ENCODE results near the gene DAPK1. TPM values are rescaled to one million over a fixed set of nuclear protein-coding genes. Genes with fewer than 3 reads are reported as not detected.
A peak's percentile ranks its signal among the peaks of the same experiment; 100 is the strongest.

Gene DAPK1
- total and polyA plus RNA-seq, 4 donors: 33.0 to 301 (median 94.1) TPM

DNA sequence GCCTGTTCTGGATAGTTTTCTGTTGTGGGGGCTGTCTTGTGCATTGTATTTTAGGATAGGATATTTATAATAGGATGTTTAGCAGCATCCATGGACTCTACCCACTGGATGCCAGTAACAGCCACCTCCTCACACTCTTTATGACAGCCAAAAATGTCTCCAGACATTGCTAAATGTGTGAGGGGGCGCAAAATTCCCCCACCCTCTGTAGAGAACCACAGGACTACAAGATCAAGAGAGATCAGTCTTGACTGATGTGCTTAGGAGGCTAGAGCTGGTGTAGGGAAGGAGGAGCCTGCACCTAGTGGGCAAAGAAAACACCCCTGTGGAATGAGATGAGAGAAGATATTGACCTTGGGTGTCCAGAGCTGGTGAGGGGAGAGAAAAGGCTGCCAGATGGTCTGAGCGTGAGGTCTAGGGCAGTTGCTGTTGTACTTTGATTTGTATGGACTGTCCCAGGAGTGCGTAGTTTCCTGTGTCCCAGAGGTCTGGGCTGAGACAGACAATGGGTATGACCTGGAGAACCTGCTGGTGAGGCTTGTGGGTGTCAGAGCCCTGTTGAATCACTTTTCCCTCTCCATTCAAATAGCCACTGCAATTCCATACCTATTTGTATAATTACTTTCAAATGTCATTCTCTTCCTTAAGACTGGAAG, 16.3 kb downstream of the DAPK1 start:
- H3K27me3 ChIP-seq (ENCODE audit: control insufficient read depth in 3 of 3, insufficient read depth in 3 of 3, low read length in 2 of 3): no peaks in the 10 kb centered on the region
- H3K36me3 ChIP-seq (ENCODE audit: control insufficient read depth in 4 of 4, insufficient read depth in 4 of 4, low read length in 4 of 4): peaks cover 0 to 32% (median 15%) of the 10 kb centered on the region in 4 donors
- TF ChIP-seq, protein P1, sequence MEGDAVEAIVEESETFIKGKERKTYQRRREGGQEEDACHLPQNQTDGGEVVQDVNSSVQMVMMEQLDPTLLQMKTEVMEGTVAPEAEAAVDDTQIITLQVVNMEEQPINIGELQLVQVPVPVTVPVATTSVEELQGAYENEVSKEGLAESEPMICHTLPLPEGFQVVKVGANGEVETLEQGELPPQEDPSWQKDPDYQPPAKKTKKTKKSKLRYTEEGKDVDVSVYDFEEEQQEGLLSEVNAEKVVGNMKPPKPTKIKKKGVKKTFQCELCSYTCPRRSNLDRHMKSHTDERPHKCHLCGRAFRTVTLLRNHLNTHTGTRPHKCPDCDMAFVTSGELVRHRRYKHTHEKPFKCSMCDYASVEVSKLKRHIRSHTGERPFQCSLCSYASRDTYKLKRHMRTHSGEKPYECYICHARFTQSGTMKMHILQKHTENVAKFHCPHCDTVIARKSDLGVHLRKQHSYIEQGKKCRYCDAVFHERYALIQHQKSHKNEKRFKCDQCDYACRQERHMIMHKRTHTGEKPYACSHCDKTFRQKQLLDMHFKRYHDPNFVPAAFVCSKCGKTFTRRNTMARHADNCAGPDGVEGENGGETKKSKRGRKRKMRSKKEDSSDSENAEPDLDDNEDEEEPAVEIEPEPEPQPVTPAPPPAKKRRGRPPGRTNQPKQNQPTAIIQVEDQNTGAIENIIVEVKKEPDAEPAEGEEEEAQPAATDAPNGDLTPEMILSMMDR (IDR thresholded peaks at IDR 0.05; ENCODE audit: control extremely low read depth, extremely low read depth): no peak
- WGBS, 2 donors: 93 to 98% methylated on average over 3 of the region's 3 CpGs
- H3K4me3 ChIP-seq: no peak overlapping the region
- peaks cover 0 to 28% (median 19%) of the 10 kb centered on the region in 5 donors for H3K4me1 ChIP-seq (ENCODE audit: control insufficient read depth in 5 of 5, insufficient read depth in 5 of 5, low read length in 5 of 5)
- no peaks in the 10 kb centered on the region for H3K9me3 ChIP-seq (ENCODE audit: control insufficient read depth in 4 of 4, insufficient read depth in 3 of 4, low read length in 3 of 4)
- no peak for DNase-seq
- H3K9ac ChIP-seq (ENCODE audit: insufficient read depth in 1 of 2, low read length in 2 of 2): no peak overlapping the region
- ATAC-seq (ENCODE audit: insufficient read depth, low FRiP score): no peak
- H3K27ac ChIP-seq (ENCODE audit: low read depth in 1 of 2, low read length in 1 of 2): no peak overlapping the region

DNA sequence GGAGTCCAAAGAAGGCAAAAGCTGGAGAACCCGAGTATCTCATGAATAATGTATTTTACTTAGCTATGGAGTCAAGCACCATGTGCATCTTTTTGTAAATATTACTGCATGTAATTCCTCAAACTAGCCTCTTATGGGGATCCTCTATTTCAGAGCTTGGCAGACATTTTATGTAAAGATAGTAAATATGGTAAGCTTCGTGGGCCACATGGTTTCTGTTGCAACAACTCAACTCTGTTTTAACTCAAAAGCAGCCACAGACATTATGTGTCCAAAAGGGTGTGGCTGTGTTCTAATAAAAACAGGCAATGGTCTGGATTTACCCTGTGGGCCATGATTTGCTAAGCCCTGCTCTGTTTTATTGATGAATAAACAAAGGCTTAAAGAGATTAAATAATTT, 17.3 kb downstream of the DAPK1 start:
- peaks cover 0 to 34% (median 21%) of the 10 kb centered on the region in 5 donors for H3K4me1 ChIP-seq (ENCODE audit: control insufficient read depth in 5 of 5, insufficient read depth in 5 of 5, low read length in 5 of 5)
- H3K9ac ChIP-seq (ENCODE audit: insufficient read depth in 1 of 2, low read length in 2 of 2): no peak overlapping the region
- TF ChIP-seq, protein P1 (IDR thresholded peaks at IDR 0.05; ENCODE audit: control extremely low read depth, extremely low read depth): no peak
- DNase-seq: peak in 1 of 3 donors; percentile 55
- no peaks in the 10 kb centered on the region for H3K9me3 ChIP-seq (ENCODE audit: control insufficient read depth in 4 of 4, insufficient read depth in 3 of 4, low read length in 3 of 4)
- no peak for ATAC-seq (ENCODE audit: insufficient read depth, low FRiP score)
- 49 to 60% methylated on average over 2 of the region's 2 CpGs for WGBS, 2 donors
- no peak overlapping the region for H3K27ac ChIP-seq (ENCODE audit: low read depth in 1 of 2, low read length in 1 of 2)
- H3K4me3 ChIP-seq: no peak overlapping the region
- no peaks in the 10 kb centered on the region for H3K27me3 ChIP-seq (ENCODE audit: control insufficient read depth in 3 of 3, insufficient read depth in 3 of 3, low read length in 2 of 3)
- H3K36me3 ChIP-seq (ENCODE audit: control insufficient read depth in 4 of 4, insufficient read depth in 4 of 4, low read length in 4 of 4): peaks cover 0 to 28% (median 13%) of the 10 kb centered on the region in 4 donors

DNA sequence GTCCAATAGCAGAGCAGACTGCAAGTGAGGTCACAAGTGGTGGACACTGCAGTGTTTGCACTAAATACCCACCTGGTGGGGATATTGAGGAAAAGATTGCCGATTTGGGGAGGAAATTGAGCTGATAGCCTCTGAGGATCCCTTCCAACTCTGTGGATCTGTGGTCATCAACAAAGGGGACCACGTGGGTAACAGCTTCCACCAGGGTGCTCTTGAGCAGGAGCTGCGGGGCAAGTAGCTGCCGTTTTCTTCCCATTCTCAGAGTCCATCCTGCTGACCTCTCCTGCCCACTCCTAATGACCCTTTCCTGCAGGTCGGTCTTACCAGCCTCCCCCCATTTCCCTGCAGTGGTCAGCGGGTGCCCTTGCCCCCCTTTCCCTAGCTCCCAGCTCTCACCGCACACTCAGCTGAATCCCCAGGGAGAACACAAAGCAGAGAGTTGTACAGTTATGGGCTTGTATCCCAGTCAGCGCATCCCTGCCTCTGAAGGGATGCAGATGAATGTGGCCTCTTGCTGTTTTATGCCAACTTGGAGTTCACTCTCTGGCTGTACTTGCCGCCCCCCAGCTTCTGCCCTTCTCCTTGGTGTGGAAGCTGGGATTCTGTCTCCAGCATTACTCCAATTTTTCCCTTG, 18.0 kb downstream of the DAPK1 start:
- Histone ChIP-seq H3K4me3 (no peak overlapping the region), H3K4me1 (ENCODE audit: control insufficient read depth in 5 of 5, insufficient read depth in 5 of 5, low read length in 5 of 5) (peaks cover 0 to 38% (median 23%) of the 10 kb centered on the region in 5 donors), H3K9me3 (ENCODE audit: control insufficient read depth in 4 of 4, insufficient read depth in 3 of 4, low read length in 3 of 4) (no peaks in the 10 kb centered on the region), H3K27me3 (ENCODE audit: control insufficient read depth in 3 of 3, insufficient read depth in 3 of 3, low read length in 2 of 3) (no peaks in the 10 kb centered on the region), H3K9ac (ENCODE audit: insufficient read depth in 1 of 2, low read length in 2 of 2) (no peak overlapping the region), H3K27ac (ENCODE audit: low read depth in 1 of 2, low read length in 1 of 2) (peak overlapping the region in 1 of 2 donors; percentile 34), H3K36me3 (ENCODE audit: control insufficient read depth in 4 of 4, insufficient read depth in 4 of 4, low read length in 4 of 4) (peaks cover 0 to 21% (median 11%) of the 10 kb centered on the region in 4 donors)
- 80 to 82% methylated on average over 9 of the region's 9 CpGs for WGBS, 2 donors
- no peak for DNase-seq
- no peak for ATAC-seq (ENCODE audit: insufficient read depth, low FRiP score)
- TF ChIP-seq, protein P1 (IDR thresholded peaks at IDR 0.05; ENCODE audit: control extremely low read depth, extremely low read depth): no peak

All from lung (tissue), 12 donors.